ENCODE results near the gene GALNT4. TPM values are rescaled to one million over a fixed set of nuclear protein-coding genes. Genes with fewer than 3 reads are reported as not detected.

Gene GALNT4
- total RNA-seq, 1 experiment from 2014 or later = 2.8 TPM

GRCh38 chr12:89497467-89497866 lies 27.1 kb downstream of the GALNT4 start:
- Histone ChIP-seq H3K4me3 (replicated peaks in 1 of 2; ENCODE audit: low read depth in 1 of 2, low read length in 2 of 2) (no peak overlapping the region), H3K79me2 (ENCODE audit: insufficient read depth, low read length) (no peaks in the 10 kb centered on the region), H3K9me3 (ENCODE audit: control insufficient read depth in 1 of 2, insufficient read depth in 1 of 2, low read depth in 1 of 2, low read length in 2 of 2) (no peaks in the 10 kb centered on the region), H3K9ac (ENCODE audit: low read length) (no peak overlapping the region), H4K20me1 (ENCODE audit: insufficient read depth) (no peaks in the 10 kb centered on the region), H3K4me1 (ENCODE audit: control insufficient read depth in 1 of 2, insufficient read depth in 2 of 2, low read length in 2 of 2) (no peaks in the 10 kb centered on the region), H3K27me3 (ENCODE audit: insufficient read depth, low read length) (no peaks in the 10 kb centered on the region), H3K4me2 (ENCODE audit: low read length) (no peak overlapping the region), H2AFZ (ENCODE audit: low read depth, low read length, poor library complexity, severe bottlenecking) (no peak overlapping the region), H3K27ac (ENCODE audit: low read depth, low read length) (no peak overlapping the region), H3K36me3 (ENCODE audit: control insufficient read depth in 1 of 2, insufficient read depth in 2 of 2, low read length in 2 of 2) (no peaks in the 10 kb centered on the region), H3K9me2 (ENCODE audit: insufficient read depth) (no peaks in the 10 kb centered on the region)
- ChIA-PET POLR2A (no interaction called here), CTCF (no interaction called here), RAD21 (ENCODE audit: low non-redundant PET in 1 of 2, low total read pairs in 2 of 2, uncharacterized antibody in 2 of 2, unreplicated experiment in 2 of 2) (no interaction called here)
- intact Hi-C loops (cut with micrococcal nuclease) = no loop called here
- DNase-seq (ENCODE audit: low read depth, low spot score) = no peak
- BruUV-seq (replicated peaks) = no TSS peak
- no peak for TF ChIP-seq RAD21 (IDR thresholded peaks at IDR 0.05; ENCODE audit: low read depth)
- no peak for TF ChIP-seq ZNF274 (IDR thresholded peaks at IDR 0.05; ENCODE audit: low read depth, low read length)
- TF ChIP-seq EZH2phosphoT487 (IDR thresholded peaks at IDR 0.05; ENCODE audit: borderline replicate concordance) = no peak
- TF ChIP-seq JUND (IDR thresholded peaks at IDR 0.05) = no peak
- TF ChIP-seq REST (IDR thresholded peaks at IDR 0.05; ENCODE audit: low read depth) = no peak
- TF ChIP-seq CEBPB (IDR thresholded peaks at IDR 0.05; ENCODE audit: low read depth) = no peak
- TF ChIP-seq SP1 (IDR thresholded peaks at IDR 0.05; ENCODE audit: low read depth) = no peak
- no peak for TF ChIP-seq ATF3 (IDR thresholded peaks at IDR 0.05)
- no peak for TF ChIP-seq ZFX (IDR thresholded peaks at IDR 0.05)
- no peak for TF ChIP-seq YY1 (IDR thresholded peaks at IDR 0.05; ENCODE audit: extremely low read depth, insufficient replicate concordance, low read depth, low read length)
- no peak for TF ChIP-seq SIN3A (IDR thresholded peaks at IDR 0.05; ENCODE audit: low read depth)
- no peak for TF ChIP-seq EZH2 (IDR thresholded peaks at IDR 0.05)
- TF ChIP-seq SRF (IDR thresholded peaks at IDR 0.05; ENCODE audit: low read depth) = no peak
- TF ChIP-seq ELF1 (IDR thresholded peaks at IDR 0.05; ENCODE audit: borderline replicate concordance, low read depth) = no peak
- TF ChIP-seq POLR2A (IDR thresholded peaks at IDR 0.05; ENCODE audit: borderline replicate concordance, extremely low read depth, insufficient read depth, insufficient read length) = no peak
- no peak for TF ChIP-seq FOSL1 (IDR thresholded peaks at IDR 0.05; ENCODE audit: low read depth)
- no peak for TF ChIP-seq POLR2AphosphoS5 (IDR thresholded peaks at IDR 0.05; ENCODE audit: low read depth, low read length)
- TF ChIP-seq ZBTB33 (IDR thresholded peaks at IDR 0.05; ENCODE audit: extremely low read depth, insufficient replicate concordance, low read length) = no peak
- TF ChIP-seq, protein P1, sequence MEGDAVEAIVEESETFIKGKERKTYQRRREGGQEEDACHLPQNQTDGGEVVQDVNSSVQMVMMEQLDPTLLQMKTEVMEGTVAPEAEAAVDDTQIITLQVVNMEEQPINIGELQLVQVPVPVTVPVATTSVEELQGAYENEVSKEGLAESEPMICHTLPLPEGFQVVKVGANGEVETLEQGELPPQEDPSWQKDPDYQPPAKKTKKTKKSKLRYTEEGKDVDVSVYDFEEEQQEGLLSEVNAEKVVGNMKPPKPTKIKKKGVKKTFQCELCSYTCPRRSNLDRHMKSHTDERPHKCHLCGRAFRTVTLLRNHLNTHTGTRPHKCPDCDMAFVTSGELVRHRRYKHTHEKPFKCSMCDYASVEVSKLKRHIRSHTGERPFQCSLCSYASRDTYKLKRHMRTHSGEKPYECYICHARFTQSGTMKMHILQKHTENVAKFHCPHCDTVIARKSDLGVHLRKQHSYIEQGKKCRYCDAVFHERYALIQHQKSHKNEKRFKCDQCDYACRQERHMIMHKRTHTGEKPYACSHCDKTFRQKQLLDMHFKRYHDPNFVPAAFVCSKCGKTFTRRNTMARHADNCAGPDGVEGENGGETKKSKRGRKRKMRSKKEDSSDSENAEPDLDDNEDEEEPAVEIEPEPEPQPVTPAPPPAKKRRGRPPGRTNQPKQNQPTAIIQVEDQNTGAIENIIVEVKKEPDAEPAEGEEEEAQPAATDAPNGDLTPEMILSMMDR (IDR thresholded peaks at IDR 0.05 in 2 of 3, conservative IDR thresholded peaks at IDR 0.05 in 1 of 3; ENCODE audit: borderline replicate concordance in 1 of 3, insufficient read depth in 1 of 3, low read depth in 2 of 3, low read length in 2 of 3) = no peak
- TF ChIP-seq CBX3 (IDR thresholded peaks at IDR 0.05; ENCODE audit: low read depth) = no peak
- ATAC-seq = no peak
